AG10803 (cell line): ENCODE measurements around the gene COLQ.

Source experiments
- DNase-seq: peaks from one replicate; pipeline ENCODE4 v3.0.0; 2010; ENCODE audit warnings: low read depth
- H3K4me3 ChIP-seq: 2 replicates; pipeline ENCODE4 v1.5.1; 2011; ENCODE audit warnings: mild to moderate bottlenecking, low read length, control low read depth
- CTCF ChIP-seq: conservative IDR thresholded peaks from 2 replicates; pipeline ENCODE4 v1.5.1; 2011; ENCODE audit warnings: mild to moderate bottlenecking, low read length, control low read depth, inconsistent platforms

Gene COLQ

DNA sequence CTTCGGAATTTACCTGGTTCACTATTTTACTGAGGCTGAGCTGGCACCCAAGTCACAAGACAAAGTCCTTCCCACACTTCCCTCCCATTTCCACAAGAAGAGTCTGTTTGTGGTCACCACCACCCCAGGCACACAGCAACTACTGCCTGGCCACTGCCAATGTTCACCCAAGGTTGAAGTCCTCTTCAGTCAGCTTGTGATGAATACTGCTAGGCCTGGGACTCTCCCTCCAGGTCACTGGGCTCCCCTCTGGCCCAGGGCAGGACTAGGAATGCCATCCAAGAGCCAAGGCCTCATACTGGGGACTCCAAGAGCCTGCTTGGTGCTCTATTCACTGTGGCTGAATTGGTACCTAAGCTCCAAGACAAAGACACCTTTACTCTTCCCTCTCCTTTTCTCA, 30.4 kb upstream of the COLQ start:
- no peak for DNase-seq
- no peak overlapping the region for H3K4me3 ChIP-seq
- TF ChIP-seq CTCF, result no peak

DNA sequence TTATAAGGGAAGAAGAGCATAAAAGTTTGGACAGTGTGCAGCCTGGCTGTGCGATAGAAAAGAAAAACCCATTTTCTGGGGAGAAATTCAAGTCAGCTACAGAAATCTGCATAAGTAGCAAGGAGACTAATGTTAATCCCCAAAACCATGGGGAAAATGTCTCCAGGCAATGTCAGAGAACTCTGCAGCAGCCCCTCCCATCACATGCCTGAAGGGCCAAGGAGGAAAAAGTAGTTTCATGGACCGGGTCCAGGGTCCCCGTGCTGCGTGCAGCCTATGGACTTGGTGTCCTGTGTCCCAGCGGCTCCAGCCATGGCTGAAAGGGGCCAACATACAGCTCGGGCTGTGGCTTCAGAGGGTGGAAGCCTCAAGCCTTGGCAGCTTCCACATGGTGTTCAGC, 28.3 kb upstream of the COLQ start:
- no peak for DNase-seq

GRCh38 chr3:15542614-15543013, 21.1 kb upstream of the COLQ start:
- no peak overlapping the region for H3K4me3 ChIP-seq
- no peak for TF ChIP-seq CTCF
- DNase-seq, result no peak

More for the DNA sequence above, 28.3 kb upstream of the COLQ start:
- no peak for TF ChIP-seq CTCF
- no peak overlapping the region for H3K4me3 ChIP-seq

GRCh38 chr3:15541371-15541770, 19.9 kb upstream of the COLQ start:
- DNase-seq, result no peak
- no peak overlapping the region for H3K4me3 ChIP-seq
- no peak for TF ChIP-seq CTCF

- no peak overlapping the region for H3K4me3 ChIP-seq
- TF ChIP-seq CTCF, result no peak
- no peak for DNase-seq
These were observed 17.6 kb upstream of the COLQ start for GRCh38 chr3:15539066-15539465.

DNA sequence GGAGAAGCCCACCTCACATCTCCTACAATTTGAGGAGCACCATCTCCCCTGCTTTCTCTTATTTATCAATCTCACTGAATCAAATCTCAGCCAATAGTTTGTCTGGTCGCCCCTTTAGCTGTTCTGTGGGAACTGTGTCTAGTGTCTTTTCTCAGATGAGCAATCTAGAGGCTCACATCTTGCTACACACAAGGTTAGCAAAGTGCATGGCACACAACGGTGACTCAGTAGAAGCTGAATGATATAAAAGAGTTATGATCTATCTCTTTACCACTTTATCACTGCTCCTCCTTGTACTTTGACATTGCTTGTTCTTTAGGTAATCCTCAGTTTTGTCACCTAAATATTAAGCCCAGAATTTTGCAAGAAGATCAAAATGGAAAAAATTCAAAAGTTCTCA, 16.8 kb upstream of the COLQ start:
- DNase-seq, result no peak
- no peak for TF ChIP-seq CTCF
- no peak overlapping the region for H3K4me3 ChIP-seq

DNA sequence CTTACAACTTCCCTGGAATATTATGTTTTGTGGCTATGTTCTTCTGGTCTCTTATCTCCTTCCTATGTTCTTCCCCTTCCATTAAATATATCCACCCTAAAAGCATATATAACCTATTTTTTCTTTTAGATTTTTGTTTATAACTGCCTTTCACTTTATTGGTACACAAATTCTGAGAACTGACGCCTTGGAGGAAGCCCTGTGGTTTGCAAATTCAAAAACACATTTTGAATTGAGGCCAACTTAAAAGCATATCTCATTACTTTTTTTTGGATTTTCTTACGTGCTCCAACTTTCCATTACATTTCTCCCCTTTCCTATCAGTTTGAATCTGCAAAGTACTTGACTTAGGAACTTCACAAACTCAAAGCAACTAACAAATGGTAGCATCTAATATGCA, 15.3 kb upstream of the COLQ start:
- DNase-seq, result no peak
- no peak for TF ChIP-seq CTCF
- H3K4me3 ChIP-seq, result no peak overlapping the region
